ENCODE measurements around the gene DPYD.
A peak's percentile ranks its signal among the peaks of the same experiment; 100 is the strongest.

The DPYD gene

GRCh38 chr1:97034651-97035050 lies 886.2 kb downstream of the DPYD start:
- TF ChIP-seq CTCF (IDR thresholded peaks at IDR 0.05; ENCODE audit: insufficient read depth, missing control alignments): no peak
- FAIRE-seq (peak; percentile 35), DNase-seq (ENCODE audit: insufficient read length, low spot score) (no peak)

- DNase-seq (ENCODE audit: insufficient read length, low spot score): no peak
- FAIRE-seq: no peak
- TF ChIP-seq CTCF (IDR thresholded peaks at IDR 0.05; ENCODE audit: insufficient read depth, missing control alignments): no peak
Measured at GRCh38 chr1:97033949-97034348, 886.9 kb downstream of the DPYD start.
